ENCODE measurements around the gene BMPR2.
"Not testable (repeated sequence)": the region's sequence is repeated elsewhere in the genome, so short reads cannot be mapped to it uniquely, and the experiment has no call there.

Gene BMPR2

DNA sequence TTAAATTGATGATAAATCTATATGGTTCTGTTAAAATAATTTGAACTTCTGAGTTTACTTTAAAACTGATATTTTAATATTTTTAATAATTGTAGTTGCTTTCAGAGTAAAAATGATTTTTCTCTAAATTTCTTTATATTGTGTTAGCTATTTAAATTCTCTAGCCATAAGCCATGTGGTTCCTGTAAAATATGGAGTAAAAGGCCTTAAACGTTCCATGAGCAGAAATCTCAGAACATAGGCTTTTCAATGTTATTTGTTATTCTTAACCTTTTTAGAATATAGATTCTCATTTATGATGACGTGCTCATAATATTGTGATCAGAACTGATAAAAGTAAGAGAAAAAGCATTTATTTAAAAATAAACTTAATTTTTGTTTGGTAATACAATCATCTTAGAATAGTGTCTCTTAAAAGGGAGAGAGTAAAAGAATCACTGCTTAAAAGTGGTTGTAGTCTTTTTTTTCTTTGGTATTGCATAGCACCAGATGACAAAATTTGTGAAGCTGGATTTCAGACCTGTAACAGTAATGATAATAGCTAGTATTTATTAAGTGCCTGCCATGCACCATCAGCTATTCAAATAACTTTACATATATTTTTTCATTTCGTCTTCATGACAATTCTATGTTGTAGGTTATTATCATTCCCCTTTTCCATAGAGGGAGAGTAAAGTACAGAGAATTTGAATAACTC, 2.7 kb downstream of the BMPR2 start:
- no peak for DNase-seq (ENCODE audit: low read depth in 4 of 4, low spot score in 1 of 4)

DNA sequence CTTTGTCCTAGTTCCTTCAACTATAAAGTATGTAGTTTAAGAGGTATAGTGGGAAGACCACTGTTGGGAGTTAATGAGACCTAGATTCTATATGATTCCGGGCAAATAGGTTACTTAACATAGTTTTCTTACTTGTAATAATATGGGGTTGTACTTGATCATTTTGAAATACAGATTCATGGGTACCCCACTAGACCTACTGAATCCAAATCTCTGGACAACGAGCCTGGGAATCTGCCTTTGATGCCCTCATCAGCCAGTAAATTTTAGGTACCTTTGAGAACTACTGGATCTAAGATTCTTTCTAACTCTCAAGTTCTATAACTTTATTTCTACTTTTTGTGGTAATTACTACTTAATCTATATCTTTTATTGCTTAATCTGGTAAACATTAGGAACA, 6.6 kb downstream of the BMPR2 start:
- DNase-seq (ENCODE audit: low read depth in 4 of 4, low spot score in 1 of 4): no peak

DNA sequence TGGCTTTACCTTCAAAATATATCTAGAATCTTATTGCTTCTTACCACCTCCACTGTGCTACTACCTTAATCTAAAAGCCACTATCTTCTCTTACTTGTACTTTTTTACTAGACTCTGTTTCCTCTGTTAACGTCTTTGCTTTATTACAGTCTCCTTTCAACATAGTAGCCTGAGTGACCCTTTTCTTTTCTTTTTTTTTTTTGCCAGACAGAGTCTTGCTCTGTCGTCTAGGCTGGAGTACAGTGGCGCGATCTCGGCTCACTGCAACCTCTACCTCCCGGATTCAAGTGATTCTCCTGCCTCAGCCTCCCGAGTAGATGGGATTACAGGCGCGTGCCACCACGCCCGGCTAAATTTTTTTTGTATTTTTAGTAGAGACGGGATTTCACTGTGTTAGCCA, 10.4 kb downstream of the BMPR2 start:
- DNase-seq (ENCODE audit: low read depth in 4 of 4, low spot score in 1 of 4): not testable (repeated sequence)

DNA sequence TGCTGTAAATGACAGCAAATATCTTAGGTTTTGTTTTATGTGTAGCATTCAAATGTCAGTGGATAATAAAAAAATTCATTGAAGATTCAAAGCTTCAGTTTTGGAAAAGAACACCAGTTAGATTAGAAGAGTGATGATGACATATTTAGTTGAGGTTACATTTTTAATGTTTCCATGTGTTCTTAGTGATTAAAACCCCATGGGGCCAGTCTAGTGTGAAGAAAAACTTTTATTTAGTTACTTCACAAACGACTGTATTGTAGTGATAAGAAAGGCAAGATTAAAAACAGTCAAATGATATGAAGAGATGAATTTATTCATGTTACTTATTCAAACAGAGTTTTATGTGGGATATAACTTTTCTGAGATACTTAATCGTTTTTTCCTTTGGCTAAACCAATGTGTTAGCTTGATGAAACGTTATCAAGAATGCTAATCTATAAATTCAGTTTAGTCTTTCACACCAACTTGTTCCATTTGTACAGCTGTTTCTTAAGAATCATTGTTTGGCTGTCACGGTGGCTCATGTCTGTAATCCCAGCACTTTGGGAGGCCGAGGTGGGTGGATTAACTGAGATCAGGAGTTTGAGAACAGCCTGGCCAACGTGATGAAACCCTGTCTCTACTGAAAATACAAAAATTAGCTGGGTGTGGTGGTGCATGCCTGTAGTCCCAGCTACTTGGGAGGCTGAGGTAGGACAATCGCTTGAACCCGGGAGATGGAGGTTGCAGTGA, 11.6 kb downstream of the BMPR2 start:
- DNase-seq (ENCODE audit: low read depth in 4 of 4, low spot score in 1 of 4): no peak

DNA sequence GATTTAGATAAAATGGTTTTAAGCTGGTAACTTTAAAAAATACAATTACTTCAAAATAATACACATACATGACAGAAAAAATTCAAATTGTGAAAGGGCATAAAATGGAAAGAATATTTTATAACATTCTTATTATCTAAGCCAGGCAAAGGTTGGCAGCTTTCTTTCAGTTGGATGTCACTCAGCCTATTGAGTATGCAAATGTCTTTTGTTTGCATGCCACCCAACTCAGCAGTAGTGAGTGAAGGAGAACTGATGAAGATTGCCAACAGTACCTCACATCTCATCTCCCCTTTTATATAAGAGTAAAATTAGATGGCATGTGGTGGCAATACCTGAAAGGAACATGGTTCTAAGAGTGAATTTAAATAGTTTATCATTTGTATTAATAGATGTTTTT, 24.8 kb downstream of the BMPR2 start:
- DNase-seq (ENCODE audit: low read depth in 4 of 4, low spot score in 1 of 4): no peak

DNA sequence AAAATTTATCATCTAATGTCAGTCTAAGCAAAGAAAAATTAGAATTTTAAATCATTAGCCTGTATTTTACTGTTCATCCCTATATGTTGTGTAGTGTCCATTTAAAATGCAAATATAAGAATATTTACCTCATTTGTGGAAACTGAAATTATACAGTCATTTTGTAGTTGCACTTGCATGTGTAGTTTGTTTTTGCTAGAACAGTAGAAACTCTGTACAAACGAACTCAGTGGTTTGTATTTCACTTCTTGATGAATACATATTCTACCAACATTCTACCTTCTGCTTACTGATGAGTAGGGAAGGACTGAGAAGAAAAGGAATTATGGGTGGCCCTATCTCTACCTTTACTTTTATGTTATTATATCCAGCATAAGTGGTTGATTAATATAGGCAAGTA, 29.7 kb downstream of the BMPR2 start:
- no peak for DNase-seq (ENCODE audit: low read depth in 4 of 4, low spot score in 1 of 4)

DNA sequence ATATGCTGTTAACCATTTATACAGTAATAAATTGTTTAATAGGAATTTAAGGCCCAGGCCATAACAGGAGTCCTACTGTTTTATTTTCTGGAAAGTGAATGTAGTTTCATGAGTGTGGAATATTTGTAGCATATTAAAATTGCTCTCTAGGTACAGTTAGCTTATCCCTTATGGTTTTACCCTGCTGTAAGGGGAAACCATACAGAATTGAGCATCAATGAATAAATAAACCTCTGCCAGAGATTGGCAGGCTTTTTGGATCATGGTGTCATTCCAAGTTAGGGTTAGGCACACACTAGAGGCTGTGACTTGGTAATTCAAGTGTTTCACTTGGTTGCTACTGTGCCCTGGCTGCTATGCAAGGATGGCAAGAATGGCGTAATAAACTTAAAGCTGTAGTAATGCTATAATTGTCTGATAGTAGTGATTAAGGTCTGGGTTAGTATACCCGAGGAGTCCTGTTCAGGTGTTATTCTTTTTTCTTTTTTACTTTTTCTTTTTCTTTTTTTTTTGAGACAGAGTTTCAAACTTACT, 30.4 kb downstream of the BMPR2 start:
- no peak for DNase-seq (ENCODE audit: low read depth in 4 of 4, low spot score in 1 of 4)

DNA sequence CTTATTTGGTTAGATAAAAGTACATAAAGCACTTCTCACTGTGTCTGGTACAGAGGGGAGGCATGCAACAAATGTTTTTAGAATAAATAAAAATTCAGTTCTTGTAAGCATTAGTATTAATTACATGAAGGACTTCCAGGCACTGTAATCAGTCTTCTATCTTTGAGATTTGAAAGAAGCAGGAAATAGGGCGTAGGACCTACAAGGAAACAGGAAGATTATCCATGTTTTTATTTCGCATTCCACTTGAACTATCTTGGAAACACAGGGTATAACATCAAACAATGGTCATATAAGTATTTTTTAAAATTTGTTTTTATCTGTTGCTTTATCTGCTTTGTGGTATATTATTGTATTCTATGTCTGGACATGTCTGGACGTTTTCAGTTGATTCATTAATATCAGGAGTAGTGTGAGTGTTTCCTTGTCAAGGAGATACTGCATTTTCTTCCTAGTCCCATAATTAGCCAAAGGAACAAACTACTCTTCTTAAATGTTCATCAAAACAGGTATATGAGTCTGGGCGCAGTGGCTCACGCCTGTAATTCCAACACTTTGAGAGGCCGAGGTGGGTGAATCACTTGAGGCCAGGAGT, 32.5 kb downstream of the BMPR2 start:
- no peak for DNase-seq (ENCODE audit: low read depth in 4 of 4, low spot score in 1 of 4)

DNA sequence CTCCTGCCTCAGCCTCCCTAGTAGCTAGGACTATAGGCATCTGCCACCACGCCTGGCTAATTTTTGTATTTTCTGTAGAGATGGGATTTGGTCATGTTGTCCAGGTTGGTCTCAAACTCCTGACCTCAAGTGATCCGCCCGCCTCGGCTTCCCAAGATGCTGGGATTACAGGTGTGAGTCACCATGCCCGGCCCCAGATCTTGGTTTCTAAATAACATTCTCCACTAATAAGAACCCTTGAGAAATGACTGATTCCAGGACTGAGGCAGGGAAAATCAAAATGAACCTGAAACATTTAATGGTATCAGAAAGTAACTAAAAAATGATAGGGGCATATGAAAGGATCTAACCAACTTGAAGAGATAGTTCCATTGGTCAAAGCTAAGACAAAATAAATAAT, 34.0 kb downstream of the BMPR2 start:
- DNase-seq (ENCODE audit: low read depth in 4 of 4, low spot score in 1 of 4): no peak

DNA sequence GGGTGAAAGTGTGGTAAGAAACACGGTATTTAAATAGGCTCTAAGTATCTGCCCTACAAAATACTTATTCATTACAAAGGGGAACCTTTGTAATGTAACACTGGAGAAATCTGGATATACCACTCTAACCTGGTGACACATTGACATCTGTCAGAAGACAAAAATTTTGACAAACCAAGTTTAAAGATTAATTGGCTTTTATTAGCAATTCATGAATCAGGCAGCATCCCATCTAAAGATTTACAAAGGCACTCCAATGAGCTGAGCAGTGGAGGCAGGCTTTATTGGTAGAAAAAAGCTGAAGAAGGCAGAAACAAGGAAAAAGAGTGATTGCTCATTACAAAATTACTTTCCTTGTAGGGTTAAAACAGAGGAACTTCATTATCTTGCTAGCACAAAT, 35.0 kb downstream of the BMPR2 start:
- DNase-seq (ENCODE audit: low read depth in 4 of 4, low spot score in 1 of 4): no peak

DNA sequence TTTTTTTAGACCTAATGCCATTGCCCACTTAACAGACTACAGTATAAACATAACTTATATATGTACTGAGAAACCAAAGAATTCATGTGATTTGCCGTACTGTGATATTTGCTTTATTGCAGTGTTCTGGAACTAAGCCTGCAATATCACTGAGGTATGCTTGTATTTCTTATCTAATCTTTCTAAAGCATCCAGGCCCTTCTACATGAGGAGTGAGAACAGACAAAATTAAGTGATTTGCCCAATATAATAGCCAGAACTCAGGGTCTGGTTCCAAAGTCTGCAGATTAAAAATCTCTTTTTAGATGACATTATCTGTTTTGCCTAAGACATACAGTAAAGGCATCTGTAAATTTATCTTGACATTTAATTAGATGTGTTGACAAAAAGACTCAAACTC, 41.9 kb downstream of the BMPR2 start:
- DNase-seq (ENCODE audit: low read depth in 4 of 4, low spot score in 1 of 4): no peak

DNA sequence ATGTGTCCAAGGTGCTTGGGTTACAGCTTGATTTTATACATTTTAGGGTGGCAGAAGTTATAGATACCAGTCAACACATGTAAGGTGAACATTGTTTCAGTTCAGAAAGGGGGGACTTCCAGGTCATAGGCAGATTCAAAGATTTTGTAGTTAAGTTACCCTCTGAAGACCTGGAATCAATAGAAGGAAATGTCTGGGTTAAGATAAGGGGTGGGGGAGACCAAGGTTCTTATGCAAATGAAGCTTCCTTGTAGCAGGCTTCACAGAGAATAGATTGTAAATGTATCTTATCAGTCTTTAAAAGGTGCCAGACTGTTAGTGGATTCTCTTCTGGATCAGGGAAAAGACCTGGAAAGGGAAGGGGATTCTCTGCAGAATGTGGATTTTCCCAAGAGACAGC, 42.4 kb downstream of the BMPR2 start:
- DNase-seq (ENCODE audit: low read depth in 4 of 4, low spot score in 1 of 4): no peak

DNA sequence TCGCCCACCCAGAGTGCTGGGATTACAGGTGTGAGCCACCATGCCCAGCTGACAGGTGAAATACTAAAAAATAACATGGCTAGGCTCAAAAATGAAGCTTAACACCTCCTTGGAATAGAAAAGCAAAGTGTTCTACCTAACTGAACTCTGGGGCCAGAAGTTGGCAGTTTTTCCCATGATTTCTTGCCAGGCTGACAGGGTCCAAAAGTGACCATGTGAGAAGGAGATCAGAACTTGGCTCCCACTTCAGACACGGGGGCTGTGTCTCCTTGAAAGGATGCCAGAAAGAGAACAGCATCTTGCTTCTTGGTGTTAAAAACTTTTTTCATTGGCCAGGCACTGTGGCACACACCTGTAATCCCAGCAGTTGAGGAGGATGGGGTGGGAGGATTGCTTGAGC, 47.0 kb downstream of the BMPR2 start:
- no peak for DNase-seq (ENCODE audit: low read depth in 4 of 4, low spot score in 1 of 4)

DNA sequence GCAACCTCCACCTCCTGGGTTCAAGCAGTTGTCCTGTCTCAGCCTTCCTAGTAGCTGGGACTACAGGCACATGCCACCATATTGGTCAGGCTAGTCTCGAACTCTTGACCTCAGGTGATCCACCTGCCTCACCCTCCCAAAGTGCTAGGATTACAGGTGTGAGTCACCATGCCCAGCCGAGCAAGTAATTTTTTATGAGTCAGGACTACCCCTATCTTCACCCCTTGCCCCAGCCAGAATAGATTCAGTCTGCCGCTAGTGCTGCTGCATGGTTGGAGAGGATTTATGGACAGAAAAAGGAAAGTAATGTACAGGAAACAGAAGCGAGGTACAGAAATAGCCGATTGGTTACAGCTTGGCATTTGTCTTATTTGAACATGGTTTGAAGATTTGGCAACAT, 48.9 kb downstream of the BMPR2 start:
- no peak for DNase-seq (ENCODE audit: low read depth in 4 of 4, low spot score in 1 of 4)

DNA sequence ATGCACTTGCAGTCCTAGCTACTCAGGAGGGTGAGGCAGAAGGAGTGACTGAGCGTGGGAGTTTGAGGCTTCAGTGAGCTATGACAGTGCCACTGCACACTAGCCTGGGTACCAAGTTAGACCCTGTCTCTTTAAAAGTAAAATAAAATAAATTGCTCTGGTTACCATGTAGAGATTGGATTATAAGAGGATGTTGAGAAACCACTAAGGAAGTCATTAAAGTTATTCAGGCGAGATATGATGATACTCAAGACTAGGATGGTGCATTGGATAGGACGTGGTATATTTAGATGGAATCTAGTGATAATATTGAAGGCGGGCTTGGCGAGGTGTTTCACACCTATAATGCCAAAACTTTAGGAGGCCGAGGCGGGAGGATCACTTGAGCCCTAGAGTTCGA, 50.6 kb downstream of the BMPR2 start:
- DNase-seq (ENCODE audit: low read depth in 4 of 4, low spot score in 1 of 4): no peak

DNA sequence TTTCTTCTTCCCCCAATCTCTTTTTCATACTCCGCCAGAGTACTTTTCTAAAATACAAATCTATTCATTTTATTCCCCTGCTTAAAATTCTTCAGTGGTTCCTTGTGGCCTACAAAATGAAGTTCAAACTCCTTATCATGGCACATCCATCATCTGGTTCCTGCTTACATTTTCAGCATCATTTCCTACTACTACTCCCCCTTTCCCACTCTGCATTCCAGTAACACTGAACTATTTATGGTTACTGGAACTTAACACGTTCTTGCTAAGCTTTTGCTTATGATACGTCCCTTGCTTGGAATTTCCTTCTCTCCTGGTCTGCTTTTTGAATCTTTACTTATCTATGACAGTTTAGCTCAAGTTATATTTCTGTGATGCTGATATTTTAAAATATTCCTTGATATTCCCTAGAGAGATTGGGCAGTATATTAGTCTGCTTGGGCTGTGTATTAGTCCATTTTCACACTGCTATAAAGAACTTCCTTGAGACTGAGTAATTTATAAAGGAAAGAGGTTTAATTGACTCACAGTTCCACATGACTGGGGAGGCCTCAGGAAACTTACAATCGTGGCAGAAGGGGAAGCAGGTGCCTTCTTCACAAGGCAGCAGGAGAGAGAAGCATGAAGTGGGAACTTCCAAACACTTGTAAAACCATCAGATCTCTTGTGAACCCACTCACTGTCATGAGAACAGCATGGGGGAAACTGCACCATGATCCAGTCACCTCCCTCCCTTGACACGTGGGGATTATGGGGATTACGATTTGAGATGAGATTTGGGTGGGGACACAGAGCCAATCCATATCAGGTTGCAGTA, 53.2 kb downstream of the BMPR2 start:
- DNase-seq (ENCODE audit: low read depth in 4 of 4, low spot score in 1 of 4): no peak

DNA sequence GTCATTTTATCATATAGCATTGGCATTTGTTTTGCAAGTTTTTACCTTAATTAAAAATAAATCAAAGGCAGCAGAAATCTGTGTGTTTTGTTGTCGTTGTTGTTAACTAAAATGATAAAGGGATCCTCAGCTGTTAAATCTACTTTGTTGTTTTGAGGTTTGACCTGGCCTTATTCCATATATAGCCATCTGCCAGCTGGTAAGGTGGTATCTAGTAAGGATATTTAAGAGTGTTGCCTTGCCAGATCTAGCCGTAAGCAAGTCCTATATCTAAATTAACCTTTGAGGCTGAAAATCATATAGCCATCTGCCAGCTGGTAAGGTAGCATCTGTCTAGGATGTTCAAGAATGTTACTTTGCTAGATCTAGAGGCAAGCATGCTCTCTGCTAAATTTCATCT, 56.6 kb downstream of the BMPR2 start:
- DNase-seq (ENCODE audit: low read depth in 4 of 4, low spot score in 1 of 4): no peak

DNA sequence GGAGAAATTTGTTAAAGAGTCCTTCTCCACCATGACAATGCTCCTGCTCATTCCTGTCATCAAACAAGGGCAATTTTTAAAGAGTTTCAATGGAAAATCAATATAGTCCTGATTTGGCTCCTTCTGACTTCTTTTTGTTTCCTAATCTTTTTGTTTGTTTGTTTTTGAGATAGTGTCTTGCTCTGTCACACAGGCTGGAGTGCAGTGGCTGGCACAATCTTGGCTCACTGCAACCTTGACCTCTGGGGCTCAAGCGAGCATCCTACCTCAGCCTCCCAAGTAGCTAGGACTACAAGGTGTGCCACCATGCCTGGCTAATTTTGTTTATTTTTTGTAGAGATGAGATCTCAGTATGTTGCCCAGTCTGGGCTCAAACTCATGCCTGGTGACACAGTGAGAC, 58.3 kb downstream of the BMPR2 start:
- no peak for DNase-seq (ENCODE audit: low read depth in 4 of 4, low spot score in 1 of 4)

DNA sequence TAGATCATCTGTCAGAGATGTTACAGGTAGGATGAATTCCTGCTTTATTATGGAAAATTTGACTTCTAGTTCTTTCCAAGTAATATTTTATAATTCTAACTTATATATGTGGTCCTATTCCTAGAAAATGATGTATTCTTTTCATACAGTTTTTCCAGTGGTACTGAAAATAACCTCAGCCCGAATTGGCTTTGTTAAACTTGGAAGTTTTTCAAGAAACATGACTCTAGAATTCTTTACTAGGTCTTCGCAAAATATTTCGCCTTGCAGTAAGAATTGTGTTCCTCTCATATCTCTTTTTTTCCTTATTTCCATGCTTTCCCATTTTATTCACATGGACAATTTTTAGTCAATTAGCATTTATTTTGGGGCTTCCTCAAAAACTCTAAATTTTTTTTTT, 60.5 kb downstream of the BMPR2 start:
- no peak for DNase-seq (ENCODE audit: low read depth in 4 of 4, low spot score in 1 of 4)

DNA sequence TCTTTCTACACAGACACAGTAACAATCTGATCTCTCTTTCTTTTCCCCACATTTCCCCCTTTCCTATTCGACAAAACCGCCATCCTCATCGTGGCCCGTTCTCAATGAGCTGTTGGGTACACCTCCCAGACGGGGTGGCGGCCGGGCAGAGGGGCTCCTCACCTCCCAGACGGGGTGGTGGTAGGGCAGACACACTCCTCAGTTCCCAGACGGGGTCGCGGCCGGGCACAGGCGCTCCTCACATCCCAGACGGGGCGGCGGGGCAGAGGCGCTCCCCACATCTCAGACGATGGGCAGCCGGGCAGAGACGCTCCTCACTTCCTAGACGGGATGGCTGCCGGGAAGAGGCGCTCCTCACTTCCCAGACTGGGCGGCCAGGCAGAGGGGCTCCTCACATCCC, 64.0 kb downstream of the BMPR2 start:
- DNase-seq (ENCODE audit: low read depth in 4 of 4, low spot score in 1 of 4): not testable (repeated sequence)

DNA sequence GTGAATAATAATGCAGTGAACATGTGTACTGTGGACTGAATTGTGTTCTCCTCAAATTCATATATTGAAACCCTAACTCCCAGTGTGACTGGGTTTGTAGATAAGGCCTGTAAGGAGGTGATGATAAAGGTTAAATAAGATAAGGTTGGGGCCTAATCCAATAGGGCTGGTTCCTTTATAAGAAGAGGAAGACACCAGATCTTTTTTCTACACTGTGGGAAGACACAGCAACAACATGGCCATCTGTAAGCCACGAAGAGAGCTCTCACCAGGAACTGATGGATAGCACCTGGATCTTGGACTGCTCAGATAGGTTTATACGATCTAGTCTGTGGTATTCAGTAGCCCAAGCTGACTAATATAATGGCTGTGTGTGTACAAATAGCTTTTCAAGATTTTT, 66.8 kb downstream of the BMPR2 start:
- DNase-seq (ENCODE audit: low read depth in 4 of 4, low spot score in 1 of 4): no peak

DNA sequence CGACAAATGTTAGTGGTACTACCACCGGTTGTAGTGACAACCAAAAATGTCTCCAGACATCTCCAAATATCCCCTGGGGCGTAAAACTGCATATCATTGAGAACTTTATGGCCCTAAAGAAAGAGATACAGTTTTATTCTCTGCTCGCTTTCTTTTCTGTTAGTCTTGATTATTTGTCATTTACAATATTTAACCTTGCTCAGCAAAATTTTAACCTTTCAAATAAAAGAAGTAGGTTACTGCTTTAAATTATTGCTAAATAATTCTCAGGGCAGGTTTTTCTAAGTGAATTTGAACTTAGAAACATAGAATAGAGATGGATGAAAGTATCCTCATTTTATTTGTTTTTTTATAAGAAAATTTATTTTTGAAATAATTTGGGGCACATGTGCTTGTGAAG, 67.9 kb downstream of the BMPR2 start:
- DNase-seq (ENCODE audit: low read depth in 4 of 4, low spot score in 1 of 4): no peak
